DND-41 (cell line): ENCODE measurements around the gene SFTA2.

ENCODE experiments used
- ATAC-seq: fragments of 200-7000 bp; cut with Tn5 transposase; 3 replicates; pipeline ENCODE4 v1.9.1; 2021; ENCODE audit warnings: low read depth; ENCODE audit not compliant: insufficient read depth
- DNase-seq: peaks from one replicate; pipeline ENCODE4 v3.0.0-alpha.2; 2020
- H2AFZ ChIP-seq: 2 replicates; pipeline ENCODE4 v1.6.0; 2012; ENCODE audit warnings: low read depth, low read length
- H3K27ac ChIP-seq: 2 replicates; pipeline ENCODE4 v1.5.1; 2012; ENCODE audit warnings: low read length, inconsistent platforms
- H3K27me3 ChIP-seq: fragments of 200-600 bp; sonication (generic); 2 replicates; pipeline ENCODE4 v1.6.0; 2012; ENCODE audit warnings: low read length, mild to moderate bottlenecking, inconsistent platforms; ENCODE audit not compliant: insufficient read depth, poor library complexity
- H3K36me3 ChIP-seq: 2 replicates; pipeline ENCODE4 v1.5.1; 2012; ENCODE audit warnings: low read length, inconsistent platforms; ENCODE audit not compliant: insufficient read depth
- H3K4me1 ChIP-seq: 2 replicates; pipeline ENCODE4 v1.5.1; 2012; ENCODE audit warnings: mild to moderate bottlenecking, low read length; ENCODE audit not compliant: insufficient read depth
- H3K4me2 ChIP-seq: 2 replicates; pipeline ENCODE4 v1.6.0; 2012; ENCODE audit warnings: mild to moderate bottlenecking, moderate library complexity, low read length, inconsistent platforms; ENCODE audit not compliant: insufficient read depth
- H3K4me3 ChIP-seq, 2 experiments: fragments of 200-600 bp in 1 of 2; shearing (Covaris generic) in 1 of 2; 2 replicates each; pipeline ENCODE4 v1.5.1; 2012 to 2016; ENCODE audit warnings: inconsistent platforms in 2 of 2, low read length in 2 of 2, mild to moderate bottlenecking in 2 of 2, low read depth in 1 of 2, moderate library complexity in 1 of 2
- H3K79me2 ChIP-seq: 2 replicates; pipeline ENCODE4 v1.6.0; 2012; ENCODE audit warnings: low read length, inconsistent platforms; ENCODE audit not compliant: insufficient read depth
- H3K9ac ChIP-seq: 2 replicates; pipeline ENCODE4 v1.6.0; 2012; ENCODE audit warnings: low read depth, mild to moderate bottlenecking, inconsistent platforms, low read length, moderate library complexity
- H3K9me3 ChIP-seq: 2 replicates; pipeline ENCODE4 v1.5.1; 2012; ENCODE audit warnings: low read length, moderate library complexity, mild to moderate bottlenecking, inconsistent platforms; ENCODE audit not compliant: insufficient read depth, severe bottlenecking
- H4K20me1 ChIP-seq: 2 replicates; pipeline ENCODE4 v1.6.0; 2012; ENCODE audit warnings: low read length; ENCODE audit not compliant: insufficient read depth
- CTCF ChIP-seq: IDR thresholded peaks from 2 replicates; pipeline ENCODE4 v1.5.1; 2012; ENCODE audit warnings: borderline replicate concordance, low read length, moderate library complexity, mild to moderate bottlenecking; ENCODE audit not compliant: poor library complexity, severe bottlenecking; ENCODE audit errors: extremely low read depth
- EZH2 ChIP-seq: IDR thresholded peaks from 3 replicates; pipeline ENCODE4 v1.6.1; 2012; ENCODE audit warnings: borderline replicate concordance, low read depth, mild to moderate bottlenecking, moderate library complexity, low read length, inconsistent platforms; ENCODE audit not compliant: severe bottlenecking

Gene SFTA2

GRCh38 chr6:30962716-30963115 lies 30.7 kb upstream of the SFTA2 start:
- Histone ChIP-seq H3K79me2 (no peaks in the 10 kb centered on the region), H2AFZ (no peak overlapping the region), H3K9me3 (no peaks in the 10 kb centered on the region), H3K4me3 (no peak overlapping the region), H3K27ac (no peak overlapping the region), H3K4me1 (no peaks in the 10 kb centered on the region), H4K20me1 (no peaks in the 10 kb centered on the region), H3K9ac (no peak overlapping the region), H3K4me2 (no peak overlapping the region), H3K36me3 (no peaks in the 10 kb centered on the region), H3K27me3 (peaks cover 18% of the 10 kb centered on the region)
- no peak for DNase-seq
- TF ChIP-seq CTCF (no peak), EZH2 (no peak)
- ATAC-seq = no peak

- Histone ChIP-seq H3K36me3 (no peaks in the 10 kb centered on the region), H3K9ac (no peak overlapping the region), H3K27me3 (peaks cover 33% of the 10 kb centered on the region), H3K4me3 (no peak overlapping the region), H2AFZ (no peak overlapping the region), H3K27ac (no peak overlapping the region), H3K79me2 (no peaks in the 10 kb centered on the region), H3K4me2 (no peak overlapping the region), H3K4me1 (peaks cover 6% of the 10 kb centered on the region), H3K9me3 (no peaks in the 10 kb centered on the region), H4K20me1 (no peaks in the 10 kb centered on the region)
- ATAC-seq = no peak
- DNase-seq = no peak
- no peak for TF ChIP-seq CTCF
- TF ChIP-seq EZH2 = no peak
Measured at GRCh38 chr6:30960907-30961673, 29.1 kb upstream of the SFTA2 start.

- H3K9ac ChIP-seq = no peak overlapping the region
- H2AFZ ChIP-seq = no peak overlapping the region
- no peak overlapping the region for H3K4me3 ChIP-seq
- no peaks in the 10 kb centered on the region for H3K79me2 ChIP-seq
- no peak for TF ChIP-seq EZH2
- TF ChIP-seq CTCF = no peak
- no peak overlapping the region for H3K4me2 ChIP-seq
- H4K20me1 ChIP-seq = no peaks in the 10 kb centered on the region
- no peak overlapping the region for H3K27ac ChIP-seq
- H3K36me3 ChIP-seq = no peaks in the 10 kb centered on the region
- H3K27me3 ChIP-seq = peaks cover 53% of the 10 kb centered on the region
- no peak for DNase-seq
- ATAC-seq = no peak
- H3K4me1 ChIP-seq = peaks cover 19% of the 10 kb centered on the region
- no peaks in the 10 kb centered on the region for H3K9me3 ChIP-seq
Measured at GRCh38 chr6:30957716-30958115, 25.7 kb upstream of the SFTA2 start.
